Large intestine (tissue), 3 donors: ENCODE results near the gene PDCL2. TPM values are rescaled to one million over a fixed set of nuclear protein-coding genes. Genes with fewer than 3 reads are reported as not detected.
"Not testable (repeated sequence)": the region's sequence is repeated elsewhere in the genome, so short reads cannot be mapped to it uniquely, and the experiment has no call there.

Experiments
- DNase-seq, 2 donors: peaks; one replicate each; pipeline versions ENCODE4 v3.0.0 to v3.0.0-alpha.2; 2013
- H3K27ac ChIP-seq: one replicate; pipeline ENCODE4 v1.5.1; 2013; ENCODE audit warnings: low read length
- H3K27me3 ChIP-seq: 2 replicates; pipeline ENCODE4 v1.6.1; 2013; ENCODE audit warnings: low read length; ENCODE audit not compliant: control insufficient read depth, insufficient read depth
- H3K36me3 ChIP-seq: 2 replicates; pipeline ENCODE4 v1.6.1; 2013; ENCODE audit warnings: low read length; ENCODE audit not compliant: control insufficient read depth, insufficient read depth
- H3K4me1 ChIP-seq: one replicate; pipeline ENCODE4 v1.6.1; 2013; ENCODE audit warnings: low read length; ENCODE audit not compliant: control insufficient read depth, insufficient read depth
- H3K4me3 ChIP-seq: one replicate; pipeline ENCODE4 v1.5.1; 2013; ENCODE audit warnings: low read length
- H3K9me3 ChIP-seq: one replicate; pipeline ENCODE4 v1.6.1; 2013; ENCODE audit warnings: mild to moderate bottlenecking, low read depth, low read length, moderate library complexity; ENCODE audit not compliant: control insufficient read depth
- WGBS: methylation state at CpG from one replicate; pipeline ENCODE4 v1.1.5; 2013; ENCODE audit warnings: low lambda C conversion rate; ENCODE audit not compliant: insufficient coverage; 5-methylcytosine and 5-hydroxymethylcytosine counted together
- polyA plus RNA-seq: library from polyadenylated mRNA; unstranded; fragments of 120-200 nt; gene quantifications from one replicate; pipeline ENCODE4 v1.2.1, GENCODE V29; 2013

Gene PDCL2
- polyA plus RNA-seq, 1 donor: not detected

DNA sequence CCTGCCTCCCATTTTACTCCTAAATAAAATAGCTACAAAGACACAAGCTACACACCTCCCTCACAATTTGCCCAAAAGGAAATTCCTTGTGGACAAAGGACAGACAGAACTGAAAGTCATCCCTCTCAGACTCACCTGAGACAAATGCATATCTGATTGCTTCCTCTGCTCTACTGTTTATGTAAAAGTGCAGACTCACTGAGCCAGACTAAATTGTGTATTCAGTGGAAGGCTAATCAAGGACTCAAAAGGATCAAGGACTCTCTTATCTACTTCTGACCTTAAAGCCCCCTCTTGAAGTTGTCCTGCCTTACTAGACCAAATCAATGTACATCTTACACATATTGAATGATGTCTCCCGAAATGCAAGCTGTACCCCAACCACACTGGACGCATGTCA is 3.9 kb downstream of the PDCL2 start:
- no peaks in the 10 kb centered on the region for H3K36me3 ChIP-seq
- no peak overlapping the region for H3K27ac ChIP-seq
- H3K27me3 ChIP-seq: no peaks in the 10 kb centered on the region
- no peak overlapping the region for H3K4me3 ChIP-seq
- DNase-seq: no peak
- WGBS: no CpG with 5 or more reads among the region's 2 CpGs
- peaks cover 4% of the 10 kb centered on the region for H3K9me3 ChIP-seq
- H3K4me1 ChIP-seq: no peaks in the 10 kb centered on the region

DNA sequence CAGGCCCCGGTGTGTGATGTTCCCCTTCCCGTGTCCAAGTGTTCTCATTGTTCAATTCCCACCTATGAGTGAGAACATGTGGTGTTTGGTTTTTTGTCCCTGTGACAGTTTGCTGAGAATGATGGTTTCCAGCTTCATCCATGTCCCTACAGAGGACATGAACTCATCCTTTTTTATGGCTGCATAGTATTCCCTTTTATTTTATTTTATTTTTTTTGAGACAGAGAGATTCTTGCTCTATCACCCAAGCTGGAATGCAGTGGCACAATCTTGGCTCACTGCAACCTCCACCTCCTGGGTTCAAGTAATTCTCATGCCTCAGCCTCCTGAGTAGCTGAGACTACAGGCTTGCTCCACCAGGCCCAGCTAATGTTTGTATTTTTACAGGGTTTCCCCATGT is 9.3 kb downstream of the PDCL2 start:
- not testable (repeated sequence) for H3K9me3 ChIP-seq, H3K27ac ChIP-seq, DNase-seq, H3K4me1 ChIP-seq, H3K36me3 ChIP-seq, H3K4me3 ChIP-seq, H3K27me3 ChIP-seq
- no CpG with 5 or more reads among the region's 2 CpGs for WGBS

DNA sequence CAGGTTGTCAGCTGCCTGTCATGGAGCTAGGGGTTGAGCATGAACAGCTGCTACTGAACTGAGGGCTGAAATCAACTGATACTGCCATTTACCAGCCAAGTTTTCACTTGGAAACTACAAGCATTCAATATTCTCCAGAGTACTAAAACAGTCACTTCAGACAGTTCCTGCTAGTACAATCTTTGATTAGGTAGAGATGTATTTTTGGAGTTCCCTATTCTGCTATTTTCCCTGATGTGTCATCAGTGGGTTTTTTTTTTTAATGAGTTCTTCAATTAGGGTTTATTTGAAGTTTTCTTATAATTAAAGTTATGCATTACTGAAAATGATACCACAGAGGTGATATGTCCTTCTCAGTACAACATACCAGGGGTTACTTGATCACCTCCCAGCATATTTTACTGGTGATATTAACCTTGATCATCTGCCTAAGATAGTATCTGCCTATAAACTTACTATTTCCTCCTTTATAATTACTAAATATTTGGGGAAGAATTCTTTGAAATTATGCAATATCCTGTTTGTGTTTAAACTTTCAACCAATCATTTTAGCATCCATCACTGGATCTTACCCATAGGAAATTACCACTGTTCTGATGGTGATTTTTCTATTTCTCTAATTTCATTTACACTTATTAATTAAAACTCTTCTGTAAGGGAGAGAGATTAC is 13.6 kb downstream of the PDCL2 start:
- DNase-seq: no peak
- Histone ChIP-seq H3K27ac (no peak overlapping the region), H3K9me3 (peaks cover 9% of the 10 kb centered on the region)

DNA sequence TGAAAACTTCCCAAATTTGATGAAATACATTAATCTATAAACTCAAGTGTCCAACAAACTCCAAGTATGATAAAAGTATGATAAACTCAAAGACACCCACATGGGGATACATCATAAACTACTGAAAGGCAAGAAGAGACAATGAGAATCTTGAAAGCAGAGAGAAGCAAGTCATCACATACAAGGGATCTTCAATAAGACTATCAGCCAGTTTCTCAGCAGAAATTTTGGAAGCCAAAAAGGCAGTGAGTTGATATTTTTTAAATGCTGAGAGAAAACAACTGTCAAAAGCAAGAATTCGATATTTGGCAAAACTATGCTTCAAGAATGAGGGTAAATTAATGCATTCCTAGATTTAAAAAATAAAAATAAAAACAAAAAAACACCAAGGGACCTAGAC is 16.5 kb downstream of the PDCL2 start:
- H3K4me1 ChIP-seq: no peaks in the 10 kb centered on the region
- no peaks in the 10 kb centered on the region for H3K36me3 ChIP-seq
- no peaks in the 10 kb centered on the region for H3K27me3 ChIP-seq
- WGBS: 100% methylated on average over 1 of the region's 1 CpG
- H3K27ac ChIP-seq: no peak overlapping the region
- no peak for DNase-seq
- H3K9me3 ChIP-seq: peaks cover 9% of the 10 kb centered on the region
- H3K4me3 ChIP-seq: no peak overlapping the region

More for the DNA sequence above, 13.6 kb downstream of the PDCL2 start:
- Histone ChIP-seq H3K27me3 (no peaks in the 10 kb centered on the region), H3K4me1 (no peaks in the 10 kb centered on the region), H3K36me3 (no peaks in the 10 kb centered on the region), H3K4me3 (no peak overlapping the region)

DNA sequence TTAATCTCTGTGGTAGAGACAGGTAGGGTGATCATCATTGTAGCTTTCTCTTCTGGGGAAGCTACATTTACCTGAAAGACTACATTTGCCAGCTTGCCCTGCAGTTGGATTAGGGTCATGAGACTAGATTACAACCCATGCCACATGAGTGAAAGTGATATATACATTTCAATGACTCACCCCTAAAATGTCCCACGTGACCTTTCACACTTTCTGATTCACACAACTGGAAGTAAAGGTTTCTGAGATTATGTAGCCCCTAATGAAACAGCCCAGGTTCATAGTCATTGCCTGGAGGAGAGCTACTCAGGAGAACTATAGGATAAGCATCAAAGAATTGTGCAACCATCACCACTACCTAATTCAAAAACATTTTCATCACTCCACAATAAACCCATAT is 17.8 kb downstream of the PDCL2 start:
- Histone ChIP-seq H3K27me3 (no peaks in the 10 kb centered on the region), H3K4me1 (no peaks in the 10 kb centered on the region), H3K9me3 (peaks cover 9% of the 10 kb centered on the region), H3K27ac (no peak overlapping the region), H3K36me3 (no peaks in the 10 kb centered on the region), H3K4me3 (no peak overlapping the region)
- no peak for DNase-seq
- no CpG with 5 or more reads among the region's 1 CpG for WGBS

DNA sequence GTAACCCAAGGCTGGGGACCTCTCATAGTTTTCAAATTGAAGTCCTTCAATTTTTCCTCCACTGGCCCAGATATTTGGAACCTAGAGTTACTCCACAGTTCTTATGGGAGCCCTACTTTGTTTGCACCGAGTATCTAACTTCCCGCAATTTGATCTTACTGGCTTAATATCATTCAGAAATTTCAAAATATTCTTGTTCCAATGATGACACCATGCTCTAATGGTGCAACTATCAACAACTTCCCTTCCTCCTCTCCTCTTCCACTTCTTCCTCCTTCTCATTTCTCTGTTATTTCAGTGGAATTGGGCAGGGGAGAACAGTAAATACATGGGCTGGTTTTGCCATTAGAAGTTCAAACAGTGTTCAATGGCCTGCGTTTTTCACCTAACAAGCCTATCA is 20.2 kb downstream of the PDCL2 start:
- Histone ChIP-seq H3K9me3 (peaks cover 7% of the 10 kb centered on the region), H3K4me1 (no peaks in the 10 kb centered on the region), H3K27me3 (no peaks in the 10 kb centered on the region), H3K27ac (no peak overlapping the region), H3K36me3 (no peaks in the 10 kb centered on the region), H3K4me3 (no peak overlapping the region)
- no peak for DNase-seq
- WGBS: no CpG with 5 or more reads among the region's 3 CpGs

DNA sequence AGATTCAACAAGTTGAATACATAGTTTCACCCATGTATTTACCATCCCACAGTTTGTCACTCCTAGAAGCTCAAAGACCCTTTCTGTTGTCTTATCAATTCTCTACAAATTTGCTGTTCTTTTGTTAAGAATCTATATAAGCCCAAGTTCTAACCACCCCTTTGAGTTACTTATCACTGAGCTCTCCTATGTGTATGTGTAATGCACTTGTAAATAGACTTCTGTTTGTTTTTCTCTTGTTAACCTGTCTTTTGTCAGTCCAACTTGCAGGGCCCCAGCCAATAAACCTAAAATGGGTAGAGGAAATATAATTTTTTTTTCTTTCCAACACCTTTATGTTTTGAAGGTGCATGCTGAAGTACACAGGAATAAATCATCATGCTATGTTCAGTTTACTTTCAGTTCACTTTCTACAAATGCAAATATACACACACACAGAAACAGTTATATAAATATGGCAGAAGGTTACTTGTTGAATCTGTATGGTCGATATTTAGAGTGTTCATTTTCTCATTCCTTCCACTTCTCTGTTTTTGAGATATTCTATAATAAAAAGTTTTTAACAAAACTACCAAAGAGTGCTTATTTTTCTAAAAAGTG is 23.0 kb downstream of the PDCL2 start:
- WGBS: no CpG with 5 or more reads among the region's 1 CpG

DNA sequence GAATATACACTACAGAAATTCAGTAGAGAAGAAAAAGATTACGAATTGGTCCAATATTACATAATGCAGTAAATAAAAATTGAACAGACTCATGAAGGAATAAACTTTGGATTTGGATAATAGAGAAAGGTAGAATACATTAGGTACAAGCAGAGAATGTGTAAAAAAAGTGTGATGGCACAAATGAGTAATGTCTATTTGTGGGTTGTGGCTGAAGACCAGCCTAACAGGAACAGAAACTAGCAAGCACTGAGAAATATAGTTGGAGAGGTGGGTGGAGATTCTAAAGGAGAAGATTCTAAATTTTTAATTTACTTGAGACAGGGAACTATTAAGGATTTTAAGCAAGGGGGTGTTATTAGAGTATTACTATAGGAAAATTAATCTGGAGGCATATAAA is 30.2 kb downstream of the PDCL2 start:
- no peak overlapping the region for H3K4me3 ChIP-seq
- H3K36me3 ChIP-seq: no peaks in the 10 kb centered on the region
- no peaks in the 10 kb centered on the region for H3K9me3 ChIP-seq
- no peaks in the 10 kb centered on the region for H3K27me3 ChIP-seq
- no peak overlapping the region for H3K27ac ChIP-seq
- no peak for DNase-seq
- H3K4me1 ChIP-seq: no peaks in the 10 kb centered on the region
- 100% methylated on average over 1 of the region's 1 CpG for WGBS

More for the DNA sequence above, 23.0 kb downstream of the PDCL2 start:
- Histone ChIP-seq H3K4me3 (no peak overlapping the region), H3K36me3 (no peaks in the 10 kb centered on the region), H3K27ac (no peak overlapping the region), H3K4me1 (no peaks in the 10 kb centered on the region), H3K27me3 (no peaks in the 10 kb centered on the region), H3K9me3 (no peaks in the 10 kb centered on the region)
- no peak for DNase-seq

DNA sequence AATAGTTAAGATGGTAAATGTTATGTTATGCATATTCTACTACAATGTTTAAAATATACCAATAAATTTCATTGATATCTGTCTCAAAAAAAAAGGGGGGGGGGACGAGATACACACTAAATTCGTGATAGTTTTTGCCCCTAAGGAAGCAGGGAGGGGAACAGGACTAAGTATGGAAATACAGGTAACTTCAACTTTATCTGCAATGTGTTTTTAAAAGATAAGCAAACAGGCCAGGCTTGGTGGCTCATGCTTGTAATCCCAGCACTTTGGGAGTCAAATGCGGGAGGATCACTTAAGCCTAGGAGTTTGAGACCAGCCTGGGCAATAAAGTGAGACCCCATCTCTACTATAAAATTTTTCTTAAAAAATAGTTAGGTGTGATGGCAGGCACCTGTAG is 31.9 kb downstream of the PDCL2 start:
- H3K4me1 ChIP-seq: no peaks in the 10 kb centered on the region
- no peak overlapping the region for H3K27ac ChIP-seq
- H3K27me3 ChIP-seq: no peaks in the 10 kb centered on the region
- no peak overlapping the region for H3K4me3 ChIP-seq
- 100% methylated on average over 1 of the region's 3 CpGs for WGBS
- no peaks in the 10 kb centered on the region for H3K36me3 ChIP-seq
- H3K9me3 ChIP-seq: no peaks in the 10 kb centered on the region
- no peak for DNase-seq

DNA sequence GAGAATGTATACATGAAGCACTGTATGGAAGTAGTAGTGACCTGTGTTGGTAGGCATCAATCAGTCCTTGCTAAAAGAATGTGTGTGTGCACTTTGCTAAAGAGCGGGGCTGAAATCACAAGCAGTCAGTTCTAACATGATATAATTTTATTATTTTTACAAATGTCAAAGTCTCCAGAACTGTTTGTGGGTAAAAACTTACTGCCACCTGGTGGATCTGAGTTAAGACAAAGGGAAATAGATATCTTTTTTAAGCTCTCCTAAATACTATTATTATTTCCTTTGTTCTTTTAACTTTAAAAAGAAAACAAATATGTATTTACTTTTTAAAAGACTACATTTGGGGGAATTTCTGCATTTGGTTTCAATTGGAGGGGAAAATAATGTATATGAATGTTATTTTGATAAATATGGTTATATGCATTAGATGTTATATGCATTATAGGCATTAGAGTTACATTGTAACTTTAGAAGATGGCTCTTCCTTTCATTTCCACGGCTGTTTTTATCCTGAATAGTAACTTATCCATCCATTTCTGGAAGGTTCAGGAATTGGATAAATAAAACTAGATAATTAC is 37.5 kb downstream of the PDCL2 start:
- no peaks in the 10 kb centered on the region for H3K36me3 ChIP-seq
- H3K4me1 ChIP-seq: no peaks in the 10 kb centered on the region
- H3K27ac ChIP-seq: no peak overlapping the region
- no peak overlapping the region for H3K4me3 ChIP-seq
- no peaks in the 10 kb centered on the region for H3K9me3 ChIP-seq
- H3K27me3 ChIP-seq: no peaks in the 10 kb centered on the region
- WGBS: 50% methylated on average over 1 of the region's 2 CpGs
- DNase-seq: no peak
